Superior temporal gyrus (tissue), 1 donor: ENCODE results near the gene RERGL.
"Not testable (repeated sequence)": the region's sequence is repeated elsewhere in the genome, so short reads cannot be mapped to it uniquely, and the experiment has no call there.

Source experiments
- DNase-seq: peaks from one replicate; pipeline ENCODE4 v3.0.0-alpha.2; 2016; ENCODE audit errors: extremely low spot score

Gene RERGL, protein sequence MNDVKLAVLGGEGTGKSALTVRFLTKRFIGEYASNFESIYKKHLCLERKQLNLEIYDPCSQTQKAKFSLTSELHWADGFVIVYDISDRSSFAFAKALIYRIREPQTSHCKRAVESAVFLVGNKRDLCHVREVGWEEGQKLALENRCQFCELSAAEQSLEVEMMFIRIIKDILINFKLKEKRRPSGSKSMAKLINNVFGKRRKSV

DNA sequence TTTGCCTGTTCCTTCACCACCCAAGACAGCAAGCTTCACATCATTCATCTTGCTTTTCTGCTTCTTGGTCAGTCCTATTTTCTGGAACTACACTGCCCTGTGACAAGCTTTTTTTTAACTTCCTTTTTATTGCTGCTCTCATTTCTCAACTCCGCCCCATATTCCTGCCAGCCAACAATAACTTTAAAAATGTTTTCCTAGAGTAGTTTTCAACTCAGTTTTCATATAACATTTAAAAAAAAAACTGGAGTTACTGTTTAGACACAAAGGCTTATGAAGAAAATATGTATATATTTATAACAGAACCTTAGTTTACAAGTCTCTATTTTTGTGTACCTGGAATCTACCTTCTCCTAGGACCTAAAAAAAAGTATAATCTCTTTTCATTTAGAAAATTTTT, at the start of gene RERGL:
RERGL (minus strand) TSS at position 101 of the 400 bp plus-strand sequence; CDS start at position 48, 53 bp downstream.
- no peak for DNase-seq

DNA sequence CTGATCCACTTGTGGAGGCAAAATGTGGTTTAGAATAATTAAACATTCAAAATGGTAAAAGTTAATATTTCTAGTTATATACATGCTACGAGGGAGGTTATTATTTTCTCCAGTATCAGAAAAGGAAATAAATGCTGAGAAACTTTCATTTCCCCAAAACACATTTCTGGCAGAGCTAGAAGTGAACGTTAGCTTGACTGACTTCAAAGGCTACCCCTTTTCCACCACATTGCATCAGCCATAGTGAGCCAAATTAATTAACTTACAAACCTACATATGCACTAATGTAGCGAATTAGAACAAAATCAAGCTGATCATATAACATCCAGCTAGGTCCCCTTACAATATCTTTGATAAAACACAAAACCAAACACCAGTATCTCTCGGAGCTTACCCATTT, 49.3 kb upstream of the RERGL start:
- no peak for DNase-seq

DNA sequence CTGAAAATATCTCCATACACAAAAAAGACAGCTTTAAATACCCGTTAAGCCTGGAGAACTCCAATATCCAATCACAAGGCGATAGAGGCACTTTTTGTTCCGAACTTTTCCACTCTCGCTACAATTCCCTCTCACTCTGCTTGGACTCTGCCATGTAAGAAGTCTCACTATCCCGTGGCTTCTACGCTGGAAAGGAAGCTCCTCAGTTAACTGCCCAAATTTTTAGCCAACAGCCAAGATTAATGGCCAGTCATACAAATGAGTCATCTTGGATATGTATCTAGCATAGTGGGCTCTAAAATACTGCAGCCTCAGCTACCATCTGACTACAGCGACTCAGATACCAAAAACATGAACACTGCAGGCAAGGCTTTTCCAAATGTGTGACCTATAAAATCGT, 45.5 kb upstream of the RERGL start:
- no peak for DNase-seq

DNA sequence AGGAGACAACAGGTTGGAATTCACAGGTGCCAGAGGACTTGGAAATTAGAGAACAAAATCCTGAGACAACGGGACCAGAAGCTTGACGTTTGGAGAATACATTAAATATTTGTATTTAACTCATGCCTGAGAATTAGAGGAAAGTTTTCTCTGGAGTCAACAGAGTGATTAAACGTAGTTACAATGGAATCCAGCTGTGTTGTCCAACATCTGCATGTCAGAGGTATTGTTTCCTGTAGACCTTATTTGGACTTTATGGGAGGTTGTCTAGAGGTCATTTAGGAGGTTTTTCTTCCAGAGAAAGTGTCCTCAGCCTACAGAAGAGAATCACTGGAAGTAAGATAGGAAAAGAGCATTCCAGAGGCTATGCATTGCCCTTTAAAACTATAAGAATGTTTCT, 45.1 kb upstream of the RERGL start:
- DNase-seq = no peak

DNA sequence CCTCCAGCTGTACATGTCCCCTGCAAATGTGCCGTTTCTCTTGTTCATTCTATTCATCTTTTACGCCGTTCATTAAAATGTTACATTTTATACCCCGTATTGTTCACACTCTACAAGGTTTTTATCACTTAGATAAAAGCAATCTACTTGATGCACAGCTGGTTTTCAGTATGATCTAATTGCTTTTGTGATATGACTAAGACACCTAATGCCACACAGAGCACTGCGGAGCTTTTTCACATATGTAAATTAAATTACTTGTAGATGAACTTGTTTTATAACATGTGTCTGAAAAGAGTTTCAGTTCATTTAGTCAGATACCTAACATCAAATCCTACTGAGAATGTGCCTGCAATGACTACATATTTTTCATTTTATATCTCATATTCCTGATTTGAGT, 40.9 kb upstream of the RERGL start:
- DNase-seq = no peak

DNA sequence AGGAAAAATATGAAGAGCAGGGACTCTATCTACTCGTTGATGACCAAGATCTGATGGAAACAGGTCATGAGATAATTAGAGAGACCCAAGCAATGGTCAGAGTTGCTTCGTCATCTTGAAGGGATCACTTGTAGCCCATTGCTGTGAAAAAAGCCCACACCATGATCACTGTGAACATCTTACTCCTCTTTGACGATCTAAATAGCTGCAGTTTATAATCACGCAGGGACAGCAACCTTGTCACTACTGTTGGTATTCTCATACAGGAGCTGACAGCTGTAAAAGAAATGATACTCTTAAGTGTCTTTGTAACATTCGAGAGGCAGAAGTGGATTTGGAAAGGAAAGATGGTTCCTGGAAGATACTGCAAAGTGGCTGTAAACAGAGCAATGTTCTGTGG, 33.7 kb upstream of the RERGL start:
- no peak for DNase-seq

DNA sequence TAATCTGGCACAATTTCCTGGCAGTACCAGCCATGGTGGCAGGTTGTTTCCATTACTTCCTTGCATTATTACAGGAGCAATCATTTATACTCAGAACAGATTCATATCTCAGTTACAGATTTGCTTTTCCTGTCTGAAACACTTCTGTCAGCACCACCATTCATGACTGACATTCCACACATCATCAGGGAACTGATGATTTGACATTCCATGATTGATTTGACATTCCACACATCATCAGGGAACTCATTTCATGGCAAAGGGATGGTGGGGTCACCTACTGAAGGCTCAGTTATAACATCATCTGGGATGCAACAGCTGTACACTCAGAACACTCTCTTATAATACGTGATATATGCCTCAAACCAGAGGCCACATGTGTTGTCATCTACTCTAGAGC, 30.9 kb upstream of the RERGL start:
- DNase-seq = no peak

DNA sequence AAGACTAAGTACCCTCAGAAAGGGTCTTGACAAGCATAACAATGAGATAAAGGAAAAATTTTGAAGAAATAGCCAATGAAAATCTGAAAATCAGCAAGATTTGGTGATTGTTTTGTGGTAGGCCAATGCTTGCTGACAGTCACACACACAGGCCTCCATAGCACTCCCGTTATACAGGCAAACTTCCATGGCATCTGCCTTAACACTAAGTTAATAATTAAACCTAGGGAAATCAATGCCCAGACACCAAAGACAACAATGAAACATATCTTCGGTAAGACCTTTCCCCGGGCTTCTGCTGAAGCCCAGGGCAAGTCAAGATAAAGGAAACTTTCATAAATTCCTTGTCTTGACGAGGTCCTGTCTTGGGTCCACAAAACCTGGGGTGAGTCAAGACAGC, 18.6 kb upstream of the RERGL start:
- no peak for DNase-seq

DNA sequence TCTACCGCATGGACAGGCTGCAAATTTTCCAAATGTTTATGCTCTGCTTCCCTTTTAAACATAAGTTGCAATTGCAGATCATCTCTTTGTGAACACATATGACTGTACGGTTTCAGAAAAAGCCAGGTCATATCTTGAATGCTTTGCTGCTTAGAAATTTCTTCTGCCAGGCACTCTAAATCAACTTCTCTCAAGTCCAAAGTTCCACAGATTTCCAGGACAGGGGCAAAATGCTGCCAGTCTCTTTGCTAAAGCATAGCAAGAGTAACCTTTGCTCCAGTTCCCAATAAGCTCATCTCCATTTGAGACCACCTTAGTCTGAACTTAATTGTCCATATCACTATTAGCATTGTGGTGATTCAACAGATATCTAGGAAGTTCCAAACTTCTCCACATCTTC, 13.6 kb upstream of the RERGL start:
- no peak for DNase-seq

DNA sequence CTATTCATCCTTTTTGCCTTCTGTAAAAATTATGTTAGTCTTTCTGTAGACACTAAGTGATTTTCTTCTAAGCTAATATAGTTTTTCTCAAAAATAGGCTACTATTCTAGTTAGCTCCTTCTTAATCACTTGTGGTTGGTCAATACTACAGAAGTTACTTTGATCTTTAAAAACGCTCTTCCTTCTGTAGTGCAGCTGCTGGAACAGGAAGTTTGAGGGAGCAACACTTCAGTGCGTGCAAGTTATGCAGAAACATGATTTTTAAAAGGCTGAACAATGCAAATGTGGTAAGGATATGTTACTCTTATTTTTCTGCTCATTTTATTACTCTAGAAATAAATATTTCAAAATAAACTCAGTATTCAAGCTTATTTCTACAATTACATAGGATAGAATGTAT, 11.1 kb upstream of the RERGL start:
- DNase-seq = no peak

DNA sequence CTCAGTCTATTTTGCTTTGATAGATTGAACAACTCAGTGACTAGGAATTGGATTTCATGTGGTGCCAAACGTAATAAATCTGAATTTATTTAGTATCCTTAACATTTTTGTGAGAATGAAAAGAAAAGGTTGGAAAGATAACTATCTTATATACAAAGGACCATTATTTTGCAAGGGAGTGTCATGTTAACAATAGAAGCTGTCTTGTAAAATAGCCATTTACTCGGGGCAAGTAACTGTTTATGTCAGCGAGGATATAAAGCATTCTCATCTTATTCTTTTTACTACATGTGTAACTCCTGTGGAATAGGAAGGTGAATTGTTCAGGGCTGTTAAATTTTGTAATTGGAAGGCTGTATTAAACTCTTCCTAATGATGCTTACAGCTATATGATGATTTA, 5.9 kb downstream of the RERGL start:
- DNase-seq = no peak

DNA sequence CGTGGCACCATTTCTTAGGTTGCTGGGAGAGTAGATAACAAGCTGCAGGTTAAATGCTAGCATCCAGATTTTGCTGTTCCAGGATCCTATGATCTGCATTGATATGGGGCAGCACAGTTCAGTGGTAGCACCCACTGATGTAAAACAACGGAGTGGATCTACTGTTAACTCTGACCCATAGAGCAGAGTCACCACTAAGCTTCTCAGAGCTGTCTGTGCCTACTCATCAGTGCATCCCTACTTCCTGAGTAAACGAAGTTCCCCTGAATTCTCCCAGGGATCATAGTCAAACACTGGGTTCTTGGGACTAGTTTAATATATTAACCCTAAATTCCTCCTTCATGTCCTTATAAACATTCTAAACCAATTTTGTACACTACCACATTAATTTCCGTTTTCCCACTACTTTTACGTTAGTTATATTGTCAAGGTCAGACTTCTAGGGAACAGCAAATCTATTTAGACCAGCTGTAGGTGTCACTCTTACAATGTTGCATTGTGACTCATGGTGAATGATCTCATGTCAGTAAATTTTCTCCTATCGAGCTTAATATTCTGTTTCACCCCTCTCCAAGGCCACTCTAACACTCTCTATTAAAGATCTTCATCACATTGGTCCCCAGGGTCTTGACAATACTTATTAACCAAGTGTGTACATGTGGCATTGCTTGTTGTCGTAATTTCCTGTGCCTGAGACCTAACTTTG, 10.3 kb downstream of the RERGL start:
- DNase-seq = no peak

DNA sequence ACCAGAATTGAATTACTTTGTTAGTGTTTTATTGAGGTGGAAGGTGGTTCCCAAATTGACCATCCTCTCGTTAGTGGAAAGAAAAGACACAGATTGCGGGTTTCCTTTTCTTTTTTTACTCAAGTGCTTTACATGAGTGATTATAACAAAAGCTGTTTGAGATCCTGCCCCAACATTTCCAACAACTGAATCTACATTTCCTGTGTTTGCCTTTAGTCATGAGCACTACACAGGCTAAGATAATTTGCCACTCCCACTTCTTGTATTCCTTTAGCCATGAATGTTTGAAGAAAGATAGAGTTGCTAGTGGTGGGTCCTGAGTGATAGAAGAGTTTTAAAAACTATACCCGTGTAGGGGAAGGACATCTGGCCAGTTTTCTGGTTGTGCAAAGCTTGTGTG, 16.0 kb downstream of the RERGL start:
- no peak for DNase-seq

DNA sequence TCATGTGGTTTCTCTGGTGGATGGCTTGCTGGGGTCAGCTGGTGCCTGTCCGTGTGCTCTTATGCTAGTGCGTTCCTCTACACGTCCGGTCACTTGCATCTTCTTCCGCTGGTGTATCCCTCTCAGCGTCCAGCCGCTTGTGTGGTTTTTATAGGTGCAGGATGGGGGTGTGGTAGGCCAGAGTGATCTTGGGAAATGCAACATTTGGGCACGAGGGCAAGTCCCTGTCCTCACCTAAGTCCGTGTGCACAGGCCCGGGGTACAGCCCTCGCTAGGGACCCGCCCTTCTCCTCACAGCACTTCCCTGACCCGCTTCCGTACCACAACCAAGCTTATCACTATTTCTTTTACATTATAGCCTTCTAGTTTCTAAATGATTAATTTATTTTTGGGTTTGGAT, 17.3 kb downstream of the RERGL start:
- DNase-seq = no peak

DNA sequence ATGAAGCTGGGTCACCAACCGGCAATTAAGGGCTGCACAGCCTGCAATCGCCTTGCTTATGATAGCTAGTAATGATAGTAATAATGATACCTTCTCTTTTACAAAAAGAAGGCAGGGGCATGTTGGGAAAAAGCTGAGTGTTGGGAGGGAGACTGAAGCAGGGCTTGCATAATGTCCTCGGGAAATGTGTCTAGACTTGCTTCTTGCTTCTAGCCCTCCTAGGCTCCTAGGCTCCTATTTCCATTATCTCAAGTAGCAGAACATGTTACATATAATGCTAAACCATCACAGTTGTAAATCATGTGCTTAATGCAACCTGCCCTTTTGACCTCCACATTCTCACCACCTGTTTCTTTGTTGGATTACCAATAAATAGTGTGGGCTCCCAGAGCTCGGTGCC, 18.7 kb downstream of the RERGL start:
- DNase-seq = no peak

DNA sequence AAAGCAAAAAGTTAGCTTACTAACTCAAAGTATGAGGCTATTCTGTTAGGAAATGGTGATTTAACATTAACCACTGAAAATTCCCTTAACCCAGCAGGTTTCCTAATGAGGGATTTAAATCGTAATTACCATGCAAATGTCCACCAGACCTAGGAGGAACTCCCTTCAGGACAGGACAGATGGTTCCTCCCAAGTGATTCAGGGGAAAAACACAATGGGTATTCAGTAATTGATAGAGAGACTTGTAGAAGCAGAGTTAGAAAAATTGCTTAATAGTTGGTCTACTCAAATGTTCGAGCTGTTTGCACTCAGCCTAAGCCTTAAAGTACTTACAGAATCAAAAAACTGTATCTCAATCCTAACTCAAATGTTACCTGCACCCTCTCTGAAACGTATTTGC, 21.6 kb downstream of the RERGL start:
- no peak for DNase-seq

DNA sequence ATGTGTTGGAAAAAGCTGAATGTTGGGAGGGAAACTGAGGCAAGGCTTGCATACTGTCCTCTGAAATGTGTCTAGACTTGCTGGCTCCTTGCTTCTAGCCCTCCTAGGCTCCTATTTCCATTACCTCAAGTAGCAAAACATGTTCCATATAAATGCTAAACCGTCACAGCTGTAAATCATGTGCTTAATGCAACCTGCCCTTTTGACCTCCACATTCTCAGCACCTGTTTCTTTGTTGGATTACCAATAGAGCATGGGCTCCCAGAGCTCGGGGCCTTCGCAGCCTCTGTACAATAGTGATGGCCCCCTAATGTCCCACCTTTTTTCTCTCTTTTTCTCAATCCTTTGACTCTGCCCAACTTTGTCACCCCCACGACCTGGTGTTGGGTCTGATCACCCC, 23.3 kb downstream of the RERGL start:
- no peak for DNase-seq

DNA sequence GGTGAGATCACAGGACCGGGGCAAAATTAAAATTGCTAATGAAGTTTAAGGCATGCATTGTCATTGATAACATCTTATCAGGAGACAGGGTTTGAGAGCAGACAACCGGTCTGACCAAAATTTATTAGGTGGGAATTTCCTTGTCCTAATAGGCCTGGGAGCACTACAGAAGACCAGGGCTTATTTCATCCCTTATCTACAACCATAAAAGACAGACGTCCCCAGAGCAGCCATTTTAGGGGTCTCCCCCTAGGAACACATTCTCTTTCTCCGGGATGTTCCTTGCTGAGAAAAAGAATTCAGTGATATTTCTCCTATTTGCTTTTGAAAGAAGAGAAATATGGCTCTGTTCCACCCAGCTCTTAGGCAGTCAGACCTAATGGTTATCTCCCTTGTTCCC, 27.1 kb downstream of the RERGL start:
- DNase-seq = not testable (repeated sequence)

DNA sequence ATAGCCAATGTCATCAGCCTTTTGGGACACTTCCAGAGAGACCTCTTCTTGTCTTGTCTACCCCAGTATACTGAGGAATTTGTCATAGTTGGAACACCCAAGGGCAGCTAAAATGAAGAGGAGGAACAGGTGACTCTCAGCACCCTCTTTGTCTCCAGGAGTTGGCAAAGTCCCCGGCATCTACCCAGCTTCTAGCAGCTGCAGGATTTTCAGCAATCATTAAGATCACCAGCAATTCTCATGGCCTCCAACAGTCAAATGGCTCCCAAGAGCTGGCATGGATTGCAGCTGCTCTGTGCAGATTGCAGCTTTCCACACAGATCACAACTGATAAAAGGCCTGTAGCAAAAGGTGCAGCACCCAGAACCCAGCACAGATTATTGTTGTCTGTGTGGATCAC, 32.9 kb downstream of the RERGL start:
- no peak for DNase-seq

DNA sequence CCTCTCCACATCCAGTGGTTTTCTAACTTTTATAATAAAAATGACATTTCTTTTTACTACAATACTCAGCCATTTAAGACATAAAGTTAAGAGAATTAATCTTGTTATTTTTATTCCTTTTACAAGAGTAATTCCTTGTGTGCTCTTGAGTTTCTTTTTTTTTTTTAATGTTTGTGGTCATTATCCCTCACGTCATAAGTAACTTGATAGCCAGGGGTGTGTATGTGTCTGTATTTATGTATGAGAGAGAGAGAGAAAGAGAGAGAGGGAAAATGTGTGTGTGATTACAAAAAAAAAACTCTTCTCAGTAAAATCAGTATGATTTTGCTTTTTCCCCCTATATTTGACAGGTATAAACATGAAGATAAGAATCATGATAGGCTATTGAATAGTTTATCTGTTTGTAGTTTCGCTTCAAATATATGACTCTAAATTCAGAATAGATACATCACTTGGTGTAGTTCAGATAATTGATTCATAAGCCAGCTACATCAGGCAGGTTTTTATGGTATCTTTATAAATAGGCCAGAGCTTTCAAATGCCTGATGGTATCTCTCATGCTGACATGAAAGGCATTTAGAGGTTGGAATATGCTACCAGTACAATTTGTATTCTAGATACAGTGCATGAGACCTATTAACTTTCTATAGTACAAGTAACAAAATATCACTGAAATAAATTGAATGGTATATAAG, 34.9 kb downstream of the RERGL start:
- DNase-seq = no peak

DNA sequence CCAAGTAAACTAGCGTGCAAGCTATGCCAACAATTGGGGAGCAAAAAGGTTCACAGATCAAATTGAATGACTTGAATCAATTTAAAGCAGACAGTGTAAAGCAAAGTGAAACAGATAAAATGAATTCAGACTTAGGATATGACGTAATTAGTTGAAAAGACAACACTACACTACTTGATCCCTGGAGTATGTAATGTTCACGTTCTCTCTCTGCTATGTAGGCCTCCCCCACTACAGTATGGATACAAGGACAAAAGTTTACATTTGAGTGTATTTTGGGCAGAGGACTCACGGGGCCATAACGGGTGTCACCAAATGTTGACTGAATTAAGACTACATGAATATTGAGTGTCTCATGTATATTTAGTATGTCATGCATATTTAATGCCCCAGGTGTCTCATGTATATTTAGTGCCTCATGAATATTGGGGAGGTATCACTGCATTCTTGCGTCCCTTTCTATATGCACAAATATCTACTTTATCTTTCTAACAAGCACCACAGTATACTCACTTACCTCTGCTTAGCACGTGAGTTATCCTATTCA, 44.5 kb downstream of the RERGL start:
- no peak for DNase-seq

DNA sequence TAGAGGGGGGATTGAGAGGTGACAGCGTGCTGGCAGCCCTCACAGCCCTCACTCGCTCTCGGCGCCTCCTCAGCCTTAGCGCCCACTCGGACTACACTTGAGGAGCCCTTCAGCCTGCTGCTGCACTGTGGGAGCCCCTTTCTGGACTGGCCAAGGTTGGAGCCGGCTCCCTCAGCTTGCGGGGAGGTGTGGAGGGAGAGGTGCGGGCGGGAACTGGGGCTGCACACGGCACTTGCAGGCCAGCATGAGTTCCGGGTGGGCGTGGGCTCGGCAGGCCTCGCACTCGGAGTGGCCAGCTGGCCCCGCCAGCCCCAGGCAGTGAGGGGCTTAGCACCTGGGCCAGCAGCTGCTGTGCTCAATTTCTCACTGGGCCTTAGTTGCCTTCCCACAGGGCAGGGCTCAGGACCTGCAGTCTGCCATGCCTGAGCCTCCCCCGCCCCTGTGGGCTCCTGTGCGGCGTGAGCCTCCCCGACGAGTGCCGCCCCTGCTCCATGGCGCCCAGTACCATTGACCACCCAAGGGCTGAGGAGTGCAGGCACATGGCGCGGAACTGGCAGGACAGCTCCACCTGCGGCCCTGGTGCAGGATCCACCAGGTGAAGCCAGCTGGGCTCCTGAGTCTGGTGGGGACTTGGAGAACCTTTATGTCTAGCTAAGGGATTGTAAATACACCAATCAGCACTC, 49.8 kb downstream of the RERGL start:
- DNase-seq = not testable (repeated sequence)
